Naive thymus-derived CD8-positive, alpha-beta T cell (primary cell): ENCODE data around the gene KRT82. TPM values are rescaled to one million over a fixed set of nuclear protein-coding genes. Genes with fewer than 3 reads are reported as not detected.
"Not testable (repeated sequence)": the region's sequence is repeated elsewhere in the genome, so short reads cannot be mapped to it uniquely, and the experiment has no call there.

Source experiments
- ATAC-seq, 2 donors: fragments of 150-1000 bp; cut with Tn5 transposase in 1 of 2; sonication (Bioruptor Pico), chemical (Tn5 transposase) in 1 of 2; 1 replicate in 1 of 2; 2 replicates in 1 of 2; pipeline ENCODE4 v1.10.0; 2021; ENCODE audit warnings: mild to moderate bottlenecking in 2 of 2, moderate library complexity in 2 of 2
- POLR2A ChIA-PET: fragments of 350-600 bp; sonication (Branson Sonifier 250); formaldehyde crosslinking; loops from one replicate; lab custom pipeline; 2021; ENCODE audit warnings: antibody characterized with exemption; lab: Charles Lee
- DNase-seq, 10 donors: peaks; one replicate each; pipeline versions ENCODE4 v3.0.0 to v3.0.0-alpha.2; 2020 to 2022
- H3K27ac Mint-ChIP-seq, 10 donors: one replicate each; pipeline ENCODE4 v1.8.0; 2020 to 2022; ENCODE audit warnings: mild to moderate bottlenecking in 10 of 10, mixed read lengths in 10 of 10, moderate library complexity in 4 of 10, inconsistent platforms in 1 of 10
- H3K27me3 Mint-ChIP-seq, 5 donors: one replicate each; pipeline ENCODE4 v1.8.0; 2021 to 2022; ENCODE audit warnings: mixed read lengths in 5 of 5
- H3K36me3 Mint-ChIP-seq, 3 donors: one replicate each; pipeline ENCODE4 v1.8.0; 2020 to 2022; ENCODE audit warnings: mixed read lengths in 3 of 3, mild to moderate bottlenecking in 2 of 3, inconsistent platforms in 1 of 3
- H3K4me1 Mint-ChIP-seq, 4 donors: one replicate each; pipeline ENCODE4 v1.8.0; 2021 to 2022; ENCODE audit warnings: mixed read lengths in 4 of 4
- H3K4me3 Mint-ChIP-seq, 10 donors: one replicate each; pipeline ENCODE4 v1.8.0; 2020 to 2022; ENCODE audit warnings: mild to moderate bottlenecking in 10 of 10, mixed read lengths in 10 of 10, moderate library complexity in 6 of 10, inconsistent platforms in 1 of 10
- H3K9me3 Mint-ChIP-seq, 9 donors: one replicate each; pipeline ENCODE4 v1.8.0; 2020 to 2022; ENCODE audit warnings: mixed read lengths in 9 of 9, mild to moderate bottlenecking in 3 of 9, inconsistent platforms in 1 of 9, moderate library complexity in 1 of 9
- polyA plus RNA-seq, 3 donors: library from polyadenylated mRNA; unstranded; fragments of 300-500 nt; fragmentation: Illumina TruSeq; gene quantifications; one replicate each; pipeline ENCODE4 v1.2.3, GENCODE V29; 2021
- total RNA-seq, 8 experiments: library from RNA in 2 of 8; stranded (reverse) in 2 of 8; gene quantifications; one replicate each; pipeline ENCODE4 v1.2.3 and lab custom pipeline; 2021 to 2026

KRT82 gene
- total RNA-seq (not detected), polyA plus RNA-seq (not detected), total RNA-seq (lab: John Stamatoyannopoulos, UW) (0 reads per million in 6 experiments)

- H3K9me3 Mint-ChIP-seq = peaks cover 0 to 4% (median 0%) of the 10 kb centered on the region in 9 donors
- no peak for ATAC-seq
- no peak for DNase-seq
- no peaks in the 10 kb centered on the region for H3K4me1 Mint-ChIP-seq
- H3K27ac Mint-ChIP-seq = no peak within 1 kb of the TSS
- H3K36me3 Mint-ChIP-seq = peaks cover 0 to 2% (median 0%) of the 10 kb centered on the region in 3 donors
- H3K27me3 Mint-ChIP-seq = peaks cover 3 to 18% (median 5%) of the 10 kb centered on the region in 5 donors
- no peak within 1 kb of the TSS for H3K4me3 Mint-ChIP-seq
- POLR2A ChIA-PET = no interaction called here
Observed at GRCh38 chr12:52405922-52406385, at the start of gene KRT82. KRT82 (minus strand) TSS chr12:52406335; CDS start chr12:52406277, 58 bp downstream.

- no peak for ATAC-seq
- peaks cover 3 to 13% (median 7%) of the 10 kb centered on the region in 5 donors for H3K27me3 Mint-ChIP-seq
- no peak overlapping the region for H3K4me3 Mint-ChIP-seq
- H3K9me3 Mint-ChIP-seq = no peaks in the 10 kb centered on the region
- no peaks in the 10 kb centered on the region for H3K36me3 Mint-ChIP-seq
- H3K4me1 Mint-ChIP-seq = peaks cover 2 to 9% (median 6%) of the 10 kb centered on the region in 4 donors
- POLR2A ChIA-PET = no interaction called here
- no peak for DNase-seq
- H3K27ac Mint-ChIP-seq = no peak overlapping the region
Observed at GRCh38 chr12:52455821-52456220, 49.7 kb upstream of the KRT82 start.

- H3K4me3 Mint-ChIP-seq = no peak overlapping the region
- H3K4me1 Mint-ChIP-seq = peaks cover 2 to 9% (median 6%) of the 10 kb centered on the region in 4 donors
- H3K27me3 Mint-ChIP-seq = peaks cover 3 to 12% (median 9%) of the 10 kb centered on the region in 5 donors
- H3K9me3 Mint-ChIP-seq = no peaks in the 10 kb centered on the region
- H3K27ac Mint-ChIP-seq = peak overlapping the region in 1 of 10 donors; percentile 3
- ATAC-seq (no peak), DNase-seq (no peak)
- no peaks in the 10 kb centered on the region for H3K36me3 Mint-ChIP-seq
- POLR2A ChIA-PET = no interaction called here
Observed at GRCh38 chr12:52454411-52455201, 48.5 kb upstream of the KRT82 start.

GRCh38 chr12:52452101-52452500 is 46.0 kb upstream of the KRT82 start, which contains the start of gene KRT6B:
KRT6B (minus strand) TSS chr12:52452146; CDS start chr12:52452078, 68 bp downstream.
- Mint-ChIP-seq H3K27ac (no peak within 1 kb of the TSS), H3K4me1 (peaks cover 2 to 9% (median 7%) of the 10 kb centered on the region in 4 donors), H3K36me3 (no peaks in the 10 kb centered on the region), H3K9me3 (no peaks in the 10 kb centered on the region), H3K4me3 (no peak within 1 kb of the TSS), H3K27me3 (peaks cover 0 to 18% (median 5%) of the 10 kb centered on the region in 5 donors)
- ATAC-seq (no peak), DNase-seq (no peak)
- POLR2A ChIA-PET = no interaction called here

- H3K27me3 Mint-ChIP-seq = peaks cover 4 to 21% (median 17%) of the 10 kb centered on the region in 5 donors
- H3K4me3 Mint-ChIP-seq = no peak overlapping the region
- peaks cover 0 to 6% (median 2%) of the 10 kb centered on the region in 4 donors for H3K4me1 Mint-ChIP-seq
- ATAC-seq = no peak
- DNase-seq = no peak
- POLR2A ChIA-PET = no interaction called here
- no peaks in the 10 kb centered on the region for H3K36me3 Mint-ChIP-seq
- no peaks in the 10 kb centered on the region for H3K9me3 Mint-ChIP-seq
- H3K27ac Mint-ChIP-seq = no peak overlapping the region
Observed at GRCh38 chr12:52448228-52448627, 42.1 kb upstream of the KRT82 start.

- H3K9me3 Mint-ChIP-seq, DNase-seq, POLR2A ChIA-PET, ATAC-seq, H3K27ac Mint-ChIP-seq, H3K36me3 Mint-ChIP-seq, H3K4me1 Mint-ChIP-seq, H3K4me3 Mint-ChIP-seq: not testable (repeated sequence)
- peaks cover 9 to 28% (median 23%) of the 10 kb centered on the region in 5 donors for H3K27me3 Mint-ChIP-seq
Observed at GRCh38 chr12:52447196-52447595, 41.1 kb upstream of the KRT82 start.

- Mint-ChIP-seq H3K9me3 (no peaks in the 10 kb centered on the region), H3K4me1 (peaks cover 0 to 6% (median 2%) of the 10 kb centered on the region in 4 donors), H3K36me3 (no peaks in the 10 kb centered on the region), H3K27me3 (peaks cover 11 to 35% (median 29%) of the 10 kb centered on the region in 5 donors), H3K27ac (no peak overlapping the region), H3K4me3 (no peak overlapping the region)
- POLR2A ChIA-PET = no interaction called here
- DNase-seq = no peak
- no peak for ATAC-seq
Observed at GRCh38 chr12:52446367-52447045, 40.4 kb upstream of the KRT82 start.

GRCh38 chr12:52445876-52446275 is 39.7 kb upstream of the KRT82 start:
- POLR2A ChIA-PET = no interaction called here
- Mint-ChIP-seq H3K27ac (no peak overlapping the region), H3K4me3 (no peak overlapping the region), H3K36me3 (no peaks in the 10 kb centered on the region), H3K4me1 (peaks cover 0 to 6% (median 2%) of the 10 kb centered on the region in 4 donors), H3K27me3 (peaks cover 11 to 41% (median 31%) of the 10 kb centered on the region in 5 donors), H3K9me3 (no peaks in the 10 kb centered on the region)
- no peak for ATAC-seq
- DNase-seq = no peak

- peaks cover 13 to 41% (median 27%) of the 10 kb centered on the region in 5 donors for H3K27me3 Mint-ChIP-seq
- POLR2A ChIA-PET = no interaction called here
- no peak for DNase-seq
- peaks cover 0 to 6% (median 2%) of the 10 kb centered on the region in 4 donors for H3K4me1 Mint-ChIP-seq
- H3K36me3 Mint-ChIP-seq = no peaks in the 10 kb centered on the region
- ATAC-seq = no peak
- H3K4me3 Mint-ChIP-seq = no peak overlapping the region
- H3K9me3 Mint-ChIP-seq = no peaks in the 10 kb centered on the region
- H3K27ac Mint-ChIP-seq = no peak overlapping the region
Observed at GRCh38 chr12:52444647-52445595, 38.8 kb upstream of the KRT82 start.

- Mint-ChIP-seq H3K36me3 (no peaks in the 10 kb centered on the region), H3K27me3 (peaks cover 16 to 47% (median 28%) of the 10 kb centered on the region in 5 donors), H3K4me3 (no peak overlapping the region), H3K4me1 (peaks cover 0 to 6% (median 2%) of the 10 kb centered on the region in 4 donors), H3K9me3 (no peaks in the 10 kb centered on the region), H3K27ac (no peak overlapping the region)
- POLR2A ChIA-PET = no interaction called here
- no peak for ATAC-seq
- no peak for DNase-seq
Observed at GRCh38 chr12:52443966-52444365, 37.8 kb upstream of the KRT82 start.

GRCh38 chr12:52442600-52443061 is 36.5 kb upstream of the KRT82 start:
- POLR2A ChIA-PET = no interaction called here
- H3K4me3 Mint-ChIP-seq = no peak overlapping the region
- H3K9me3 Mint-ChIP-seq = no peaks in the 10 kb centered on the region
- H3K27me3 Mint-ChIP-seq = peaks cover 16 to 41% (median 28%) of the 10 kb centered on the region in 5 donors
- ATAC-seq (no peak), DNase-seq (no peak)
- H3K36me3 Mint-ChIP-seq = no peaks in the 10 kb centered on the region
- peaks cover 0 to 6% (median 0%) of the 10 kb centered on the region in 4 donors for H3K4me1 Mint-ChIP-seq
- no peak overlapping the region for H3K27ac Mint-ChIP-seq

GRCh38 chr12:52441320-52441911 is 35.3 kb upstream of the KRT82 start:
- POLR2A ChIA-PET = no interaction called here
- Mint-ChIP-seq H3K4me1 (peaks cover 0 to 3% (median 2%) of the 10 kb centered on the region in 4 donors), H3K4me3 (no peak overlapping the region), H3K27ac (no peak overlapping the region), H3K9me3 (no peaks in the 10 kb centered on the region), H3K27me3 (peaks cover 22 to 51% (median 35%) of the 10 kb centered on the region in 5 donors), H3K36me3 (no peaks in the 10 kb centered on the region)
- ATAC-seq = no peak
- DNase-seq = no peak
